ENCODE data around the gene RUNX2. TPM values are rescaled to one million over a fixed set of nuclear protein-coding genes. Genes with fewer than 3 reads are reported as not detected.

RUNX2 gene
- polyA plus RNA-seq, 1 of the 3 experiments (the other 2 are of a cell fraction), result 4.4 TPM

- no peak for DNase-seq
- CTCF ChIA-PET, result interaction anchor here (0.7 kb wide), 1 partner anchor 10 kb away, joined by 3 read pairs; no protein-coding TSS in a partner anchor
Observed at GRCh38 chr6:45411959-45412358, 83.8 kb downstream of the RUNX2 start.

DNA sequence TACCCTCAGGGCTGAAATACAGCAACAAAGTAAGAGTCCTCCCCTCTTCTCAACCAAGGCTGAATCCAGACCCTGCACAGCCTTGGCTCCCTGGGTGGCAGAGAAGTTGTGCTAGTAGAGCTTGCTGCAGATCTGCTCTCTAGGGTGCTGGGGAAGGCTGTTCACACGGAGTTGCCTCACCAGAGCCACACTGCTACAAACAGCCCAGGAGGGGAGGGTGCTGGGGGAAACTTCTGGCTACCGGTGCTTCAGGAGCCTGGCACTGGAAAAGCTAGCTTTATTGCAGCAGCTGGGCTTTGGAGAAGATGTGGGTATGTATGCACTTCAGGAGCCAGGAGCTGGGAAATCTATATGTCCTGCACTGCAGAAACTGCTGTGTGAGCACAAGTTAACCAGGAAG lies 87.2 kb downstream of the RUNX2 start:
- H3K4me1 ChIP-seq (ENCODE audit: control insufficient read depth in 1 of 2, insufficient read depth in 2 of 2, low read depth in 1 of 2, low read length in 1 of 2), result peaks cover 0 to 5% of the 10 kb centered on the region in 2 experiments; a peak in 2 of 4 replicates
- no peaks in the 10 kb centered on the region for H3K27me3 ChIP-seq (ENCODE audit: insufficient read depth)
- no peak overlapping the region for H3K4me3 ChIP-seq (ENCODE audit: low read depth in 2 of 2, low read length in 1 of 2)
- peaks cover 6% of the 10 kb centered on the region for H3F3A ChIP-seq (replicated peaks; ENCODE audit: insufficient read depth)
- peak overlapping the region; percentile 22; the same call in 1 of the 2 replicates for H3K4me2 ChIP-seq
- H3K9me3 ChIP-seq, result no peaks in the 10 kb centered on the region
- H2AFZ ChIP-seq (ENCODE audit: low read depth), result no peak overlapping the region
- H3K9ac ChIP-seq, result no peak overlapping the region
- ChIA-PET CTCF (no interaction called here), POLR2A (no interaction called here)
- TF ChIP-seq USF2 (IDR thresholded peaks at IDR 0.05; ENCODE audit: borderline replicate concordance, low read depth, low read length) (no peak), RFX5 (IDR thresholded peaks at IDR 0.05; ENCODE audit: low read length) (no peak), GABPA (IDR thresholded peaks at IDR 0.05; ENCODE audit: low read depth) (no peak), MXI1 (IDR thresholded peaks at IDR 0.05; ENCODE audit: low read depth, low read length) (no peak), POLR2AphosphoS5 (IDR thresholded peaks at IDR 0.05; ENCODE audit: low read depth, low read length) (no peak), ELF1 (IDR thresholded peaks at IDR 0.05) (no peak), CTCF (IDR thresholded peaks at IDR 0.05) (no peak), PBX3 (IDR thresholded peaks at IDR 0.05) (no peak), RXRA (IDR thresholded peaks at IDR 0.05; ENCODE audit: borderline replicate concordance, low read depth) (no peak), SMC3 (IDR thresholded peaks at IDR 0.05; ENCODE audit: low read depth, low read length) (no peak), EP300 (IDR thresholded peaks at IDR 0.05; ENCODE audit: borderline replicate concordance in 1 of 2, low read depth in 1 of 2, low read length in 1 of 2) (no peak), NFIC (IDR thresholded peaks at IDR 0.05; ENCODE audit: borderline replicate concordance) (no peak), JUND (IDR thresholded peaks at IDR 0.05) (no peak), TAF1 (IDR thresholded peaks at IDR 0.05; ENCODE audit: borderline replicate concordance, low read depth, low read length) (no peak), TCF12 (IDR thresholded peaks at IDR 0.05) (no peak)
- TF ChIP-seq, protein P1, sequence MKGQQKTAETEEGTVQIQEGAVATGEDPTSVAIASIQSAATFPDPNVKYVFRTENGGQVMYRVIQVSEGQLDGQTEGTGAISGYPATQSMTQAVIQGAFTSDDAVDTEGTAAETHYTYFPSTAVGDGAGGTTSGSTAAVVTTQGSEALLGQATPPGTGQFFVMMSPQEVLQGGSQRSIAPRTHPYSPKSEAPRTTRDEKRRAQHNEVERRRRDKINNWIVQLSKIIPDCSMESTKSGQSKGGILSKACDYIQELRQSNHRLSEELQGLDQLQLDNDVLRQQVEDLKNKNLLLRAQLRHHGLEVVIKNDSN (IDR thresholded peaks at IDR 0.05; ENCODE audit: borderline replicate concordance, low read depth), result no peak
- DNase-seq, result no peak
- no peaks in the 10 kb centered on the region for H3K36me3 ChIP-seq (replicated peaks in 1 of 2; ENCODE audit: control insufficient read depth in 1 of 2, insufficient read depth in 2 of 2, low read length in 1 of 2)
- no peaks in the 10 kb centered on the region for H3K9me2 ChIP-seq
- H3K79me2 ChIP-seq (ENCODE audit: insufficient read depth), result peaks cover under 1% of the 10 kb centered on the region; the same call in 1 of the 2 replicates
- no peak overlapping the region; a peak in 1 of 4 replicates for H3K27ac ChIP-seq (ENCODE audit: low read depth in 2 of 2, low read length in 1 of 2)
- H4K20me1 ChIP-seq (ENCODE audit: insufficient read depth), result no peaks in the 10 kb centered on the region
- 0% methylated on average over 1 of the region's 2 CpGs for WGBS (ENCODE audit: low lambda C conversion rate)

More at GRCh38 chr6:45411959-45412358, 83.8 kb downstream of the RUNX2 start:
- Histone ChIP-seq H3K4me2 (no peak overlapping the region), H3K27ac (ENCODE audit: low read depth in 2 of 2, low read length in 1 of 2) (no peak overlapping the region), H2AFZ (ENCODE audit: low read depth) (no peak overlapping the region), H3K4me3 (ENCODE audit: low read depth in 2 of 2, low read length in 1 of 2) (no peak overlapping the region), H3K79me2 (ENCODE audit: insufficient read depth) (no peaks in the 10 kb centered on the region), H3K4me1 (ENCODE audit: control insufficient read depth in 1 of 2, insufficient read depth in 2 of 2, low read depth in 1 of 2, low read length in 1 of 2) (peaks cover 0 to 5% of the 10 kb centered on the region in 2 experiments; a peak in 2 of 4 replicates), H3K9ac (no peak overlapping the region), H3K9me3 (no peaks in the 10 kb centered on the region), H3F3A (replicated peaks; ENCODE audit: insufficient read depth) (peaks cover 6% of the 10 kb centered on the region), H3K27me3 (ENCODE audit: insufficient read depth) (no peaks in the 10 kb centered on the region), H3K36me3 (replicated peaks in 1 of 2; ENCODE audit: control insufficient read depth in 1 of 2, insufficient read depth in 2 of 2, low read length in 1 of 2) (no peaks in the 10 kb centered on the region), H3K9me2 (no peaks in the 10 kb centered on the region), H4K20me1 (ENCODE audit: insufficient read depth) (no peaks in the 10 kb centered on the region)
- 46% methylated on average over 5 of the region's 5 CpGs for WGBS (ENCODE audit: low lambda C conversion rate)
- TF ChIP-seq CHD2 (IDR thresholded peaks at IDR 0.05; ENCODE audit: low read length, partially characterized antibody), result no peak
- TF ChIP-seq RCOR1 (IDR thresholded peaks at IDR 0.05; ENCODE audit: low read length), result no peak
- TF ChIP-seq, protein P1 (IDR thresholded peaks at IDR 0.05; ENCODE audit: borderline replicate concordance, low read depth), result no peak
- TF ChIP-seq RXRA (IDR thresholded peaks at IDR 0.05; ENCODE audit: borderline replicate concordance, low read depth), result no peak
- no peak for TF ChIP-seq GATA2 (CRISPR knock-in tag; IDR thresholded peaks at IDR 0.05)
- TF ChIP-seq IRF3 (IDR thresholded peaks at IDR 0.05; ENCODE audit: low read depth, low read length), result no peak
- no peak for TF ChIP-seq EZH2phosphoT487 (IDR thresholded peaks at IDR 0.05; ENCODE audit: borderline replicate concordance, low read depth)
- no peak for TF ChIP-seq FOXJ3 (CRISPR knock-in tag; IDR thresholded peaks at IDR 0.05)
- no peak for TF ChIP-seq SMC3 (IDR thresholded peaks at IDR 0.05; ENCODE audit: low read depth, low read length)
- TF ChIP-seq SIN3A (IDR thresholded peaks at IDR 0.05; ENCODE audit: borderline replicate concordance, low read depth, low read length), result no peak
- POLR2A ChIA-PET, result no interaction called here
